SK-N-MC (cell line): ENCODE results near the gene VASP.

Source experiments
- EZH2 ChIP-seq: fragments of 200-600 bp; sonication (generic); IDR thresholded peaks from one replicate; pipeline ENCODE4 v1.6.1; 2017; ENCODE audit warnings: antibody characterized with exemption
- FOXP2 ChIP-seq: optimal IDR thresholded peaks from 2 replicates; pipeline ENCODE3; 2011; ENCODE audit warnings: mild to moderate bottlenecking, moderate library complexity; ENCODE audit not compliant: insufficient read depth; ENCODE audit errors: extremely low read length, control extremely low read depth
- POLR2AphosphoS5 ChIP-seq: IDR thresholded peaks from 2 replicates; pipeline ENCODE4 v1.6.1; 2012; ENCODE audit warnings: mild to moderate bottlenecking, low read depth, low read length, borderline replicate concordance

GRCh38 chr19:45558399-45558878 lies 51.2 kb downstream of the VASP start:
- TF ChIP-seq POLR2AphosphoS5 (no peak), EZH2 (no peak), FOXP2 (no peak)
